Heart left ventricle (tissue), 16 donors: ENCODE results near the gene IGF1R. TPM values are rescaled to one million over a fixed set of nuclear protein-coding genes. Genes with fewer than 3 reads are reported as not detected.

Source experiments
- ATAC-seq, 4 donors: fragments of 200-7000 bp; cut with Tn5 transposase; one replicate each; pipeline ENCODE4 v1.9.1; 2020 to 2022; ENCODE audit warnings: moderate library complexity in 4 of 4, mild to moderate bottlenecking in 3 of 4, moderate number of reproducible peaks in 1 of 4
- DNase-seq, 5 donors: peaks; one replicate each; pipeline ENCODE4 v3.0.0-alpha.2; 2020
- H3K27ac ChIP-seq, 12 donors: fragments of 200-600 bp; sonication (generic) in 4 of 12; one replicate each; pipeline versions ENCODE4 v1.5.0 to v1.8.0; 2016 to 2022; ENCODE audit warnings: mild to moderate bottlenecking in 2 of 12
- H3K27me3 ChIP-seq, 9 donors: fragments of 200-600 bp; sonication (generic) in 2 of 9; one replicate each; pipeline versions ENCODE4 v1.5.1 to v1.8.0; 2016 to 2022; ENCODE audit warnings: mild to moderate bottlenecking in 3 of 9
- H3K36me3 ChIP-seq, 9 donors: fragments of 200-600 bp; sonication (generic) in 2 of 9; one replicate each; pipeline versions ENCODE4 v1.5.0 to v1.8.0; 2018 to 2022; ENCODE audit warnings: mild to moderate bottlenecking in 2 of 9
- H3K4me1 ChIP-seq, 12 donors: fragments of 200-600 bp; sonication (generic) in 4 of 12; one replicate each; pipeline versions ENCODE4 v1.5.0 to v1.8.0; 2016 to 2022; ENCODE audit warnings: mild to moderate bottlenecking in 3 of 12
- H3K4me3 ChIP-seq, 12 donors: fragments of 200-600 bp; sonication (generic) in 4 of 12; one replicate each; pipeline versions ENCODE4 v1.5.0 to v1.8.0; 2017 to 2022; ENCODE audit warnings: mild to moderate bottlenecking in 9 of 12, moderate library complexity in 4 of 12
- H3K9me3 ChIP-seq, 12 donors: fragments of 200-600 bp; sonication (generic) in 4 of 12; one replicate each; pipeline versions ENCODE4 v1.5.0 to v1.8.0; 2016 to 2022; ENCODE audit warnings: mild to moderate bottlenecking in 1 of 12
- POLR2A ChIP-seq, 2 donors: fragments of 450-650 bp; IDR thresholded peaks; one replicate each; pipeline ENCODE4 v1.6.1; 2017; ENCODE audit warnings: antibody characterized with exemption in 2 of 2, mild to moderate bottlenecking in 2 of 2, moderate library complexity in 2 of 2
- WGBS, 4 donors: extraction: QIAGEN DNeasy Blood & Tissue Kit in 2 of 4; methylation state at CpG; one replicate each; pipeline versions ENCODE4 v1.1.5 to v1.1.7; 2013 to 2018; 5-methylcytosine and 5-hydroxymethylcytosine counted together
- intact Hi-C, 10 donors: fragments of 100-400 bp; cut with DNase I; formaldehyde crosslinking; loops; one replicate each; pipeline versions ENCODE4 v1.11.1 to v1.14.2; 2022
- polyA plus RNA-seq, 2 donors: library from polyadenylated mRNA; stranded (reverse); fragments of 200-250 nt; gene quantifications; one replicate each; pipeline ENCODE4 v1.2.3, GENCODE V29; 2013
- total RNA-seq, 9 donors: library from RNA; depleted of rRNA in 2 of 9; stranded (reverse); fragments of >200 nt in 2 of 9; fragmentation: NEBNext Ultra II Directional in 3 of 9; extraction: Animal tissue kit (Norgen Biotek cat#: 25700) in 3 of 9; gene quantifications; one replicate each; pipeline versions ENCODE4 v1.1.0 to v1.2.4, GENCODE V29; 2016 to 2023
- TF ChIP-seq, protein P1 (sequence below), 12 donors: fragments of 200-600 bp; sonication (generic) in 4 of 12; IDR thresholded peaks; one replicate each; pipeline versions ENCODE4 v1.5.0 to v1.8.0; 2018 to 2022; ENCODE audit warnings: antibody characterized with exemption in 12 of 12, mild to moderate bottlenecking in 5 of 12
- donor health status: ischemic (EF 13 %, LVEDD 7.1; RV severe dilation, severe dysfunction).
- donor health status: healthy with polysubstance abuse.
- donor health status: DM: no; HTN: yes; CAD: no.
- donor health status: DM: no; HTN: no; CAD: no.
- donor health status: ischemic (EF 25% LVEDD 6.9; RV normal size, moderate dysfunction).
- donor health status: ischemic (EF 25% LVEDD 5.7; RV mildly dilated, moderate dysfunction).
- donor health status: healthy.
- donor health status: DM: yes; HTN: yes; CAD: no.
- donor health status: ischemic (EF 35%, LVEDD 5.7; RV mildly dilated, moderate dysfunction).
- donor health status: nonischemic (EF 11% LVEDD 7.7; RV severe dilation, severe dysfunction).
- donor health status: DM: yes; HTN: yes; CAD: no.
- donor health status: PGD.
- donor health status: ischemic (EF 29% LVEDD 5.4; RV normal size, mild dysfunction).
- donor health status: nonischemic (EF 23%, LVEDD 6.1; RV moderate dilation, normal function).

The IGF1R gene
- total and polyA plus RNA-seq, 11 donors: 7.4 to 93.1 (median 40.5) TPM

DNA sequence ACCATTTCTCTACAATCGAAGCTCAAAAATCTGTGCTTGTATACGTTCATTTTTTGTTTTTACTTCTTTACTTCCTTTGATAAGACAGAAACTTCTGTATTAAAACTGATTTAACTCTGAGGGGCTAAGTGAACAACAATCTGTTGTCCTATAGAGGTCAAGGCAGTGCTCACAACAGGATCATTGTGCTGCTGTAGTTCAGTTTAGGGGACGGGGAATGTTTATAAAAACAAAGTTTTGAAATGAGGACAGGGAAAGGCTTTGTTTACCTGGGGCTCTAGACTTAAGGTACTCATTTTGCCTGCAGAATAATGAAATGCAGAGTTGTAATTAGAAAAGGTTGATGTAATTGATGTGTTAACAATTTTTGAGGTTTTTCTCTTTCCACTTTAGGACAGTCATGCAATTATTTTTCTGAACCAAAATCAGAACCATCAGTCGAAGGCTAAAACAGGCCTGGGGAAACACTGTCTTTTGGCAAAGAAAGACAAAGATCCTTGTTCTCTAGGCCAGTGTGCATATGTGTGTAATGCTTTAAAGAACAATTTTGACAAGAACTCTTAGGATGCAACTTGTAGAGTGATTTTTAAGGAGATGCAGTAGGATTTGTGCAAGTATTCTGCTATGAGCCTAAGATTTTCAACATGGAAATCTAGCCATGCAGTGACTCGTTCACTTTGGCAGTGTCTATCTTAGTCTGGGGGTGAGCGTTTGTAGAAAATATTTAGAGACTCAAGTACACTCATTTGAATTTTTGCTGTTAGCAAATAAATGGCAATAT is 194.0 kb downstream of the IGF1R start:
- H3K27ac ChIP-seq: no peak overlapping the region
- peaks cover 0 to 4% (median 0%) of the 10 kb centered on the region in 12 donors for H3K9me3 ChIP-seq
- no peaks in the 10 kb centered on the region for H3K36me3 ChIP-seq
- 64 to 74% (median 71%) methylated on average over 6 of the region's 6 CpGs for WGBS, 4 donors
- TF ChIP-seq, protein P1, sequence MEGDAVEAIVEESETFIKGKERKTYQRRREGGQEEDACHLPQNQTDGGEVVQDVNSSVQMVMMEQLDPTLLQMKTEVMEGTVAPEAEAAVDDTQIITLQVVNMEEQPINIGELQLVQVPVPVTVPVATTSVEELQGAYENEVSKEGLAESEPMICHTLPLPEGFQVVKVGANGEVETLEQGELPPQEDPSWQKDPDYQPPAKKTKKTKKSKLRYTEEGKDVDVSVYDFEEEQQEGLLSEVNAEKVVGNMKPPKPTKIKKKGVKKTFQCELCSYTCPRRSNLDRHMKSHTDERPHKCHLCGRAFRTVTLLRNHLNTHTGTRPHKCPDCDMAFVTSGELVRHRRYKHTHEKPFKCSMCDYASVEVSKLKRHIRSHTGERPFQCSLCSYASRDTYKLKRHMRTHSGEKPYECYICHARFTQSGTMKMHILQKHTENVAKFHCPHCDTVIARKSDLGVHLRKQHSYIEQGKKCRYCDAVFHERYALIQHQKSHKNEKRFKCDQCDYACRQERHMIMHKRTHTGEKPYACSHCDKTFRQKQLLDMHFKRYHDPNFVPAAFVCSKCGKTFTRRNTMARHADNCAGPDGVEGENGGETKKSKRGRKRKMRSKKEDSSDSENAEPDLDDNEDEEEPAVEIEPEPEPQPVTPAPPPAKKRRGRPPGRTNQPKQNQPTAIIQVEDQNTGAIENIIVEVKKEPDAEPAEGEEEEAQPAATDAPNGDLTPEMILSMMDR (IDR thresholded peaks at IDR 0.05): no peak
- TF ChIP-seq POLR2A (IDR thresholded peaks at IDR 0.05): no peak
- DNase-seq (no peak), ATAC-seq (no peak)
- H3K4me3 ChIP-seq: no peak overlapping the region
- peaks cover 0 to 62% (median 31%) of the 10 kb centered on the region in 12 donors for H3K4me1 ChIP-seq
- H3K27me3 ChIP-seq: no peaks in the 10 kb centered on the region
- intact Hi-C loops: loop anchor here in 3 of 10 donors (5.0 to 10.0 kb wide), 3 partner anchors 35 to 328 kb away; no protein-coding TSS in a partner anchor

DNA sequence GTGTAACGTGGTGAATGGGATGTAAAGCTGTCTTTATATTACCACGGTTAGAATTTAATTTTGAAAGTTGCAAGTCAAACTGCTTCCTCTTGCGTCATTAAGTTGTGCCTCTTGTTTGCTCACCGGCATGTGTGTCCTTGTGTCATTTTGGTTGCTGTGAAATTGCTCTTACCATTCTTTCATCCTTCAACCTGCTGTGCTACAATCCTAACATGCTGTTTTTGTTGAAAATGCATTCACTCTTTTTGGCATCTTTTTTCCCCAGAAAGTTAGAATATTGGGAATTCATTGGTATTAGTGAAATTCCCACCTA is 194.6 kb downstream of the IGF1R start:
- peaks cover 0 to 65% (median 31%) of the 10 kb centered on the region in 12 donors for H3K4me1 ChIP-seq

DNA sequence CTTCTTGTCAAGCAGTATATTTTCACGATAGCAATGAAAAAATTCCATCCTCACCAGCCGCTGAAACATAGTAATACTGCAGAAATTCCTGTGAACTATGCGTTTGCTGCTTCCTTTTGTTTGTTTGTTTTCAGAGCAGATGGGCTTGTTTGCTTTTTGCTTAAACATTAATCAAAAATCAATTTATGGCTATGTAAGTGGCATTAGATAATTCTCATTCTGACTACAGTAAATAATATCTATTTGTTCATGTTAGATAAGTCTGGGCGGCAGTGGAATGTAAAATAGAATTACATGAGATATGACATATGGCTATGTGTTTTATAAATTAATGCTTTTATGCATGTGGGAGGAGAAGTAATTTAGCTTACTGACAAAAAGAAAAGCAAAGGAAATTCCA is 195.5 kb downstream of the IGF1R start:
- Histone ChIP-seq H3K9me3 (no peaks in the 10 kb centered on the region), H3K36me3 (no peaks in the 10 kb centered on the region), H3K27ac (no peak overlapping the region), H3K27me3 (no peaks in the 10 kb centered on the region), H3K4me1 (peaks cover 0 to 61% (median 31%) of the 10 kb centered on the region in 12 donors), H3K4me3 (no peak overlapping the region)
- no peak for TF ChIP-seq POLR2A (IDR thresholded peaks at IDR 0.05)
- TF ChIP-seq, protein P1 (IDR thresholded peaks at IDR 0.05): no peak
- ATAC-seq (no peak), DNase-seq (no peak)
- intact Hi-C loops: loop anchor here in 3 of 10 donors (5.0 to 10.0 kb wide), 3 partner anchors 37 to 329 kb away; no protein-coding TSS in a partner anchor
- 81 to 88% (median 84%) methylated on average over 4 of the region's 4 CpGs for WGBS, 4 donors

More for the DNA sequence above, 194.6 kb downstream of the IGF1R start:
- no peak overlapping the region for H3K27ac ChIP-seq
- no peaks in the 10 kb centered on the region for H3K36me3 ChIP-seq
- ATAC-seq (no peak), DNase-seq (no peak)
- 68 to 85% (median 83%) methylated on average over 4 of the region's 4 CpGs for WGBS, 4 donors
- H3K4me3 ChIP-seq: no peak overlapping the region
- no peak for TF ChIP-seq POLR2A (IDR thresholded peaks at IDR 0.05)
- TF ChIP-seq, protein P1 (IDR thresholded peaks at IDR 0.05): no peak
- no peaks in the 10 kb centered on the region for H3K9me3 ChIP-seq
- no peaks in the 10 kb centered on the region for H3K27me3 ChIP-seq
- intact Hi-C loops: loop anchor here in 3 of 10 donors (5.0 to 10.0 kb wide), 3 partner anchors 36 to 328 kb away; no protein-coding TSS in a partner anchor

DNA sequence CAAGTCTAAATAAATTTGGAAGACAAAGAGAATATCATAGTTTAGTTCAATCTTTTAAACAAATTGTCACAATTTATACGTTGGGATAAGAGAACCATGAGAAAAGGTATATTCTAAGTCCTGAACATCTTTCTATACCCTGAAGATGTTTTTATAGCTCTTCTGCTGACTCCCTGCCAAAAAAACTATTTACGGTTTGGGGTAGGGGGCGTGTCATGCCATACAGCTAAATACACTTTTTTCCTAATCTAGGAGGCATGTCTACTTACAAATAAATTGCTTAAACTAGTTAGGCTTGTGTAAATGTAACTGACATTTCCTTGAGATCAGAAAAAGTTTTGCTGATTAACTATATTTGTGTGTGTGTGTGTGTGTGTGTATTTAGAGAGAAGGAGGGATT is 195.9 kb downstream of the IGF1R start:
- Histone ChIP-seq H3K27ac (no peak overlapping the region), H3K9me3 (no peaks in the 10 kb centered on the region), H3K36me3 (no peaks in the 10 kb centered on the region), H3K27me3 (no peaks in the 10 kb centered on the region), H3K4me1 (peaks cover 0 to 60% (median 30%) of the 10 kb centered on the region in 12 donors), H3K4me3 (no peak overlapping the region)
- WGBS, 4 donors: 53 to 63% (median 61%) methylated on average over 3 of the region's 3 CpGs
- TF ChIP-seq POLR2A (IDR thresholded peaks at IDR 0.05): no peak
- TF ChIP-seq, protein P1 (IDR thresholded peaks at IDR 0.05): no peak
- DNase-seq: no peak
- no peak for ATAC-seq
- intact Hi-C loops: loop anchor here in 3 of 10 donors (5.0 to 10.0 kb wide), 3 partner anchors 37 to 329 kb away; no protein-coding TSS in a partner anchor
